ENCODE results near the gene TMEM181.

- TF ChIP-seq CTCF (IDR thresholded peaks at IDR 0.05) = no peak
- TF ChIP-seq EZH2 (IDR thresholded peaks at IDR 0.05; ENCODE audit: borderline replicate concordance, insufficient read depth, low read depth, low read length, poor library complexity, severe bottlenecking) = no peak
These were observed 2.0 kb downstream of the TMEM181 start for GRCh38 chr6:158561938-158562337.
